H1 (cell line): ENCODE measurements around the gene TXNL4B. TPM values are rescaled to one million over a fixed set of nuclear protein-coding genes. Genes with fewer than 3 reads are reported as not detected.
"Not testable (repeated sequence)": the region's sequence is repeated elsewhere in the genome, so short reads cannot be mapped to it uniquely, and the experiment has no call there.

Experiments
- CTCF ChIA-PET: fragments of 300-600 bp; sonication (Branson Sonifier 250); formaldehyde crosslinking; loops from one replicate; lab custom pipeline; 2021; ENCODE audit not compliant: partially characterized antibody; lab: Charles Lee
- POLR2A ChIA-PET: fragments of 300-600 bp; sonication (Branson Sonifier 250); formaldehyde crosslinking; loops from one replicate; lab custom pipeline; 2021; ENCODE audit warnings: inconsistent platforms; ENCODE audit not compliant: partially characterized antibody; lab: Charles Lee
- DNase-seq, 2 experiments: peaks; one replicate each; pipeline versions ENCODE4 v3.0.0 to v3.0.0-alpha.2; 2010 to 2022; ENCODE audit warnings: low spot score in 2 of 2, low read depth in 1 of 2, mixed read lengths in 1 of 2
- FAIRE-seq: peaks from 2 replicates; lab custom pipeline; 2011; peaks lifted over from hg19 to GRCh38; lab: Jason Lieb, UNC
- H2AFZ ChIP-seq: 2 replicates; pipeline ENCODE4 v1.8.1; 2012; ENCODE audit warnings: low read length, inconsistent platforms
- H2AK5ac ChIP-seq: 2 replicates; pipeline ENCODE4 v1.6.1; 2013; ENCODE audit warnings: low read depth, low read length
- H2BK120ac ChIP-seq: replicated peaks from 2 replicates; pipeline ENCODE3; 2013; ENCODE audit warnings: low read depth, low read length, inconsistent platforms
- H2BK12ac ChIP-seq: 2 replicates; pipeline ENCODE4 v1.6.1; 2013; ENCODE audit warnings: low read depth, low read length
- H2BK15ac ChIP-seq: 2 replicates; pipeline ENCODE4 v1.6.1; 2013; ENCODE audit warnings: low read length
- H2BK20ac ChIP-seq: 2 replicates; pipeline ENCODE4 v1.6.1; 2013; ENCODE audit warnings: low read length
- H2BK5ac ChIP-seq: 2 replicates; pipeline ENCODE4 v1.6.1; 2013; ENCODE audit warnings: low read depth, low read length
- H3K14ac ChIP-seq: 2 replicates; pipeline ENCODE4 v1.6.1; 2013; ENCODE audit warnings: inconsistent platforms; ENCODE audit not compliant: insufficient read length
- H3K18ac ChIP-seq: 2 replicates; pipeline ENCODE4 v1.6.1; 2013; ENCODE audit warnings: low read length; ENCODE audit errors: extremely low read depth
- H3K23ac ChIP-seq: 2 replicates; pipeline ENCODE4 v1.6.1; 2013; ENCODE audit warnings: inconsistent platforms; ENCODE audit not compliant: insufficient read length
- H3K23me2 ChIP-seq: 2 replicates; pipeline ENCODE4 v1.6.1; 2013; ENCODE audit warnings: low read depth, low read length
- H3K27ac ChIP-seq: 2 replicates; pipeline ENCODE4 v1.6.1; 2011; ENCODE audit warnings: low read depth, low read length, inconsistent platforms
- H3K27me3 ChIP-seq, 4 experiments: replicated peaks in 1 of 4; 1 replicate in 1 of 4; 2 replicates in 3 of 4; pipeline versions ENCODE4 v1.6.1 to v1.8.1; 2011 to 2013; ENCODE audit warnings: low read length in 3 of 4, mild to moderate bottlenecking in 3 of 4, inconsistent platforms in 2 of 4, mixed read lengths in 2 of 4, moderate library complexity in 1 of 4; ENCODE audit not compliant: control insufficient read depth in 3 of 4, insufficient read depth in 3 of 4; ENCODE audit errors: extremely low read depth in 1 of 4
- H3K36me3 ChIP-seq, 4 experiments: 2 replicates each; pipeline versions ENCODE4 v1.6.1 to v1.8.1; 2011 to 2013; ENCODE audit warnings: mild to moderate bottlenecking in 4 of 4, low read length in 3 of 4, moderate library complexity in 2 of 4, control low read depth in 1 of 4, inconsistent platforms in 1 of 4; ENCODE audit not compliant: insufficient read depth in 4 of 4, control insufficient read depth in 2 of 4
- H3K4ac ChIP-seq: replicated peaks from 2 replicates; pipeline ENCODE3; 2013; ENCODE audit warnings: low read length, low read depth, mixed read lengths, inconsistent platforms; ENCODE audit not compliant: insufficient read length
- H3K4me1 ChIP-seq, 4 experiments: replicated peaks in 1 of 4; 1 replicate in 1 of 4; 2 replicates in 3 of 4; pipeline versions ENCODE4 v1.6.1 to v1.8.1; 2011 to 2013; ENCODE audit warnings: low read length in 3 of 4, inconsistent platforms in 2 of 4, mixed read lengths in 1 of 4; ENCODE audit not compliant: insufficient read depth in 4 of 4, control insufficient read depth in 3 of 4
- H3K4me2 ChIP-seq, 2 experiments: 2 replicates each; pipeline versions ENCODE4 v1.6.1 to v1.8.1; 2011 to 2013; ENCODE audit warnings: low read depth in 2 of 2, low read length in 2 of 2, control low read depth in 1 of 2, inconsistent platforms in 1 of 2, mild to moderate bottlenecking in 1 of 2; ENCODE audit not compliant: insufficient read depth in 1 of 2
- H3K4me3 ChIP-seq, 4 experiments: fragments of 200-600, 300-600 bp in 1 of 4; sonication (generic), shearing (Covaris generic), sonication (Bioruptor Twin) in 1 of 4; 2 replicates each; pipeline versions ENCODE4 v1.5.1 to v1.8.1; 2011 to 2016; ENCODE audit warnings: low read length in 4 of 4, low read depth in 3 of 4, control low read depth in 2 of 4, inconsistent platforms in 2 of 4, mild to moderate bottlenecking in 2 of 4, mixed read lengths in 1 of 4, moderate library complexity in 1 of 4; ENCODE audit not compliant: insufficient read depth in 2 of 4; ENCODE audit errors: extremely low read depth in 1 of 4
- H3K56ac ChIP-seq: replicated peaks from 2 replicates; pipeline ENCODE3; 2013; ENCODE audit warnings: low read depth, mild to moderate bottlenecking, mixed read lengths, low read length, inconsistent platforms; ENCODE audit not compliant: insufficient read length
- H3K79me1 ChIP-seq: 2 replicates; pipeline ENCODE4 v1.6.1; 2013; ENCODE audit warnings: low read depth, low read length, control low read depth
- H3K79me2 ChIP-seq, 2 experiments: 2 replicates each; pipeline versions ENCODE4 v1.6.1 to v1.8.1; 2012 to 2013; ENCODE audit warnings: low read length in 2 of 2, mild to moderate bottlenecking in 2 of 2, inconsistent platforms in 1 of 2; ENCODE audit not compliant: insufficient read depth in 2 of 2, control insufficient read depth in 1 of 2
- H3K9ac ChIP-seq, 4 experiments: replicated peaks in 1 of 4; 1 replicate in 1 of 4; 2 replicates in 3 of 4; pipeline versions ENCODE4 v1.6.1 to v1.8.1; 2011 to 2013; ENCODE audit warnings: low read depth in 3 of 4, low read length in 3 of 4, control low read depth in 2 of 4, mild to moderate bottlenecking in 2 of 4, moderate library complexity in 2 of 4, inconsistent platforms in 1 of 4; ENCODE audit errors: extremely low read depth in 1 of 4
- H3K9me3 ChIP-seq, 2 experiments: 2 replicates each; pipeline versions ENCODE4 v1.6.1 to v1.8.1; 2012 to 2013; ENCODE audit warnings: mild to moderate bottlenecking in 2 of 2, moderate library complexity in 2 of 2, control low read depth in 1 of 2, inconsistent platforms in 1 of 2, low read depth in 1 of 2, low read length in 1 of 2, mixed read lengths in 1 of 2; ENCODE audit not compliant: insufficient read depth in 2 of 2
- H4K20me1 ChIP-seq, 2 experiments: replicated peaks in 1 of 2; 2 replicates each; pipeline versions ENCODE3 to v1.8.1; 2011 to 2013; ENCODE audit warnings: inconsistent platforms in 2 of 2, low read length in 2 of 2, mild to moderate bottlenecking in 1 of 2; ENCODE audit not compliant: insufficient read depth in 2 of 2, control insufficient read depth in 1 of 2
- H4K5ac ChIP-seq: 2 replicates; pipeline ENCODE4 v1.6.1; 2013; ENCODE audit warnings: low read length, low read depth, mixed read lengths, inconsistent platforms; ENCODE audit not compliant: insufficient read length
- H4K8ac ChIP-seq: 2 replicates; pipeline ENCODE4 v1.8.0; 2013; ENCODE audit warnings: mild to moderate bottlenecking, moderate library complexity, low read length, inconsistent platforms; ENCODE audit not compliant: insufficient read depth; ENCODE audit errors: extremely low read depth
- H4K91ac ChIP-seq: replicated peaks from 2 replicates; pipeline ENCODE3; 2013; ENCODE audit warnings: low read length, mixed read lengths, inconsistent platforms; ENCODE audit not compliant: insufficient read length
- WGBS, 2 experiments: shearing (Covaris generic) in 1 of 2; methylation state at CpG; one replicate each; pipeline versions ENCODE4 v1.1.6 to v1.1.7; 2013 to 2015; ENCODE audit warnings: low lambda C conversion rate in 2 of 2, mixed read lengths in 2 of 2, inconsistent platforms in 1 of 2, low coverage in 1 of 2, missing lambda C conversion rate in 1 of 2; ENCODE audit not compliant: insufficient replicate concordance in 2 of 2, insufficient coverage in 1 of 2, insufficient read length in 1 of 2; ENCODE audit errors: extremely low coverage in 1 of 2, missing lambda C conversion rate in 1 of 2; 5-methylcytosine and 5-hydroxymethylcytosine counted together
- polyA plus RNA-seq, 7 experiments: library from polyadenylated mRNA; depleted of rRNA in 3 of 7; stranded (reverse) in 5 of 7; unstranded in 2 of 7; fragments of >200 nt in 5 of 7; fragments of 200-250 nt in 2 of 7; gene quantifications; 1 replicate in 5 of 7; 2 replicates in 1 of 7; 4 replicates in 1 of 7; pipeline versions ENCODE4 v1.2.1 to v1.2.3, GENCODE V29; 2011 to 2013; ENCODE audit warnings: missing spikeins in 2 of 7, mixed read lengths in 2 of 7
- total RNA-seq: library from RNA; stranded (reverse); fragmentation: NEBNext Ultra II Directional; extraction: Animal tissue kit (Norgen Biotek cat#: 25700); gene quantifications from 2 replicates; pipeline ENCODE4 v1.2.1, GENCODE V29; 2021

The TXNL4B gene
- total and polyA plus RNA-seq, 2 of the 8 experiments (the other 6 are each of a cell fraction or from before 2014, with no cell fraction given), result 6.7 to 10.6 TPM

- H2AFZ ChIP-seq, H2AK5ac ChIP-seq, H4K91ac ChIP-seq, H3K4me2 ChIP-seq, H2BK20ac ChIP-seq, H3K9me3 ChIP-seq, H4K20me1 ChIP-seq, H3K4ac ChIP-seq, H3K36me3 ChIP-seq, H2BK5ac ChIP-seq, H3K18ac ChIP-seq, H3K14ac ChIP-seq, H2BK12ac ChIP-seq, H2BK120ac ChIP-seq, H3K23me2 ChIP-seq, DNase-seq, H2BK15ac ChIP-seq, H3K4me3 ChIP-seq, H3K79me1 ChIP-seq, FAIRE-seq, H3K56ac ChIP-seq, H3K27ac ChIP-seq, H3K79me2 ChIP-seq, H4K8ac ChIP-seq, H3K9ac ChIP-seq, H3K23ac ChIP-seq, H4K5ac ChIP-seq, H3K27me3 ChIP-seq: not testable (repeated sequence)
- ChIA-PET POLR2A (interaction anchor here (0.6 to 4.3 kb wide), 2 partner anchors 11 to 16 kb away, joined by 4 to 21 read pairs; partner anchors contain the start of genes DHX38 and TXNL4B), CTCF (interaction anchor here (1.7 to 3.6 kb wide), 2 partner anchors 10 to 11 kb away, joined by 6 to 19 read pairs; no protein-coding TSS in a partner anchor)
- WGBS, 2 experiments, result 96% methylated on average over 2 of the region's 5 CpGs; no CpG with 5 or more reads in 1 of the 2 experiments
- peaks cover 0 to 14% (median 2%) of the 10 kb centered on the region in 4 experiments; a peak in 3 of 7 replicates for H3K4me1 ChIP-seq
Measured at GRCh38 chr16:72076991-72077706, 16.3 kb downstream of the TXNL4B start.
